Neural progenitor cell (in vitro differentiated cells): ENCODE data around the gene NGF. TPM values are rescaled to one million over a fixed set of nuclear protein-coding genes. Genes with fewer than 3 reads are reported as not detected.
"Not testable (repeated sequence)": the region's sequence is repeated elsewhere in the genome, so short reads cannot be mapped to it uniquely, and the experiment has no call there.

Experiments
- DNase-seq: peaks from one replicate; pipeline ENCODE4 v3.0.0-alpha.2; 2016; ENCODE audit warnings: low spot score
- H2AFZ ChIP-seq: fragments of 200-600 bp; sonication (generic); replicated peaks from 2 replicates; pipeline ENCODE4 v1.6.1; 2016; ENCODE audit warnings: antibody characterized with exemption
- H3F3A ChIP-seq: fragments of 200-600 bp; sonication (generic); 2 replicates; pipeline ENCODE4 v1.6.1; 2016; ENCODE audit warnings: antibody characterized with exemption, low read depth
- H3K27ac ChIP-seq: fragments of 200-600 bp; sonication (generic); 2 replicates; pipeline ENCODE4 v1.5.1; 2016; ENCODE audit warnings: mild to moderate bottlenecking
- H3K27me3 ChIP-seq: fragments of 200-600 bp; sonication (generic); 2 replicates; pipeline ENCODE4 v1.6.1; 2016; ENCODE audit warnings: mild to moderate bottlenecking, moderate library complexity
- H3K36me3 ChIP-seq: fragments of 200-600 bp; sonication (generic); 2 replicates; pipeline ENCODE4 v1.5.1; 2016
- H3K4me1 ChIP-seq: fragments of 200-600 bp; sonication (generic); 2 replicates; pipeline ENCODE4 v1.6.1; 2016; ENCODE audit warnings: mixed run types
- H3K4me2 ChIP-seq: fragments of 200-600 bp; sonication (generic); 2 replicates; pipeline ENCODE4 v1.6.1; 2016
- H3K4me3 ChIP-seq: fragments of 200-600 bp; sonication (generic); 2 replicates; pipeline ENCODE4 v1.5.1; 2016
- H3K79me2 ChIP-seq: fragments of 200-600 bp; sonication (generic); 2 replicates; pipeline ENCODE4 v1.6.1; 2016; ENCODE audit warnings: low read depth
- H3K9ac ChIP-seq: fragments of 200-600 bp; sonication (generic); 2 replicates; pipeline ENCODE4 v1.6.1; 2016
- H3K9me3 ChIP-seq: fragments of 200-600 bp; sonication (generic); 2 replicates; pipeline ENCODE4 v1.5.1; 2016; ENCODE audit warnings: low read depth
- H4K20me1 ChIP-seq: fragments of 200-600 bp; sonication (generic); 2 replicates; pipeline ENCODE4 v1.6.1; 2016; ENCODE audit warnings: low read depth
- H3K27ac Mint-ChIP-seq: 3 replicates; pipeline ENCODE4 v1.8.0; 2021; ENCODE audit warnings: mixed read lengths
- H3K27me3 Mint-ChIP-seq: 2 replicates; pipeline ENCODE4 v1.8.0; 2022; ENCODE audit warnings: low read depth, mild to moderate bottlenecking, inconsistent platforms, moderate library complexity, mixed read lengths; ENCODE audit not compliant: insufficient read depth
- H3K36me3 Mint-ChIP-seq: 3 replicates; pipeline ENCODE4 v1.8.0; 2021; ENCODE audit warnings: mixed read lengths
- H3K4me1 Mint-ChIP-seq: 3 replicates; pipeline ENCODE4 v1.8.0; 2021; ENCODE audit warnings: mixed read lengths
- H3K4me3 Mint-ChIP-seq: 3 replicates; pipeline ENCODE4 v1.8.0; 2021; ENCODE audit warnings: mild to moderate bottlenecking, moderate library complexity, mixed read lengths
- H3K9me3 Mint-ChIP-seq: 3 replicates; pipeline ENCODE4 v1.8.0; 2020; ENCODE audit warnings: mixed read lengths
- EZH2 ChIP-seq: fragments of 200-600 bp; sonication (generic); IDR thresholded peaks from 2 replicates; pipeline ENCODE4 v1.6.1; 2017; ENCODE audit warnings: antibody characterized with exemption, mild to moderate bottlenecking, moderate library complexity
- EZH2phosphoT487 ChIP-seq: fragments of 200-600 bp; sonication (generic); IDR thresholded peaks from 2 replicates; pipeline ENCODE4 v1.6.1; 2017; ENCODE audit warnings: antibody characterized with exemption
- total RNA-seq: library from RNA; depleted of rRNA; stranded (reverse); fragments of >200 nt; gene quantifications from 2 replicates; pipeline ENCODE4 v1.2.3, GENCODE V29; 2015; ENCODE audit warnings: low replicate concordance
- TF ChIP-seq, protein P1 (sequence below): fragments of 200-600 bp; sonication (generic); IDR thresholded peaks from 2 replicates; pipeline ENCODE4 v1.5.1; 2017; ENCODE audit warnings: antibody characterized with exemption, mild to moderate bottlenecking

NGF gene
- total RNA-seq, 1 donor from 2014 or later = not detected

- no peak overlapping the region for H2AFZ ChIP-seq
- no peak overlapping the region for H3K9ac ChIP-seq
- H3K9me3 ChIP-seq = no peaks in the 10 kb centered on the region
- no peak overlapping the region for H3K4me2 ChIP-seq
- TF ChIP-seq, protein P1, sequence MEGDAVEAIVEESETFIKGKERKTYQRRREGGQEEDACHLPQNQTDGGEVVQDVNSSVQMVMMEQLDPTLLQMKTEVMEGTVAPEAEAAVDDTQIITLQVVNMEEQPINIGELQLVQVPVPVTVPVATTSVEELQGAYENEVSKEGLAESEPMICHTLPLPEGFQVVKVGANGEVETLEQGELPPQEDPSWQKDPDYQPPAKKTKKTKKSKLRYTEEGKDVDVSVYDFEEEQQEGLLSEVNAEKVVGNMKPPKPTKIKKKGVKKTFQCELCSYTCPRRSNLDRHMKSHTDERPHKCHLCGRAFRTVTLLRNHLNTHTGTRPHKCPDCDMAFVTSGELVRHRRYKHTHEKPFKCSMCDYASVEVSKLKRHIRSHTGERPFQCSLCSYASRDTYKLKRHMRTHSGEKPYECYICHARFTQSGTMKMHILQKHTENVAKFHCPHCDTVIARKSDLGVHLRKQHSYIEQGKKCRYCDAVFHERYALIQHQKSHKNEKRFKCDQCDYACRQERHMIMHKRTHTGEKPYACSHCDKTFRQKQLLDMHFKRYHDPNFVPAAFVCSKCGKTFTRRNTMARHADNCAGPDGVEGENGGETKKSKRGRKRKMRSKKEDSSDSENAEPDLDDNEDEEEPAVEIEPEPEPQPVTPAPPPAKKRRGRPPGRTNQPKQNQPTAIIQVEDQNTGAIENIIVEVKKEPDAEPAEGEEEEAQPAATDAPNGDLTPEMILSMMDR = no peak
- no peak for TF ChIP-seq EZH2
- no peak for TF ChIP-seq EZH2phosphoT487
- no peak for DNase-seq
- H3K4me3 ChIP-seq = no peak overlapping the region
- H3K27ac ChIP-seq = no peak overlapping the region
- H3K27me3 ChIP-seq = no peaks in the 10 kb centered on the region
- H3K4me1 Mint-ChIP-seq = peaks cover 5% of the 10 kb centered on the region
- H3K36me3 ChIP-seq = no peaks in the 10 kb centered on the region
- no peaks in the 10 kb centered on the region for H4K20me1 ChIP-seq
- H3K27me3 Mint-ChIP-seq = no peaks in the 10 kb centered on the region
- H3K36me3 Mint-ChIP-seq = no peaks in the 10 kb centered on the region
- H3K79me2 ChIP-seq = no peaks in the 10 kb centered on the region
- no peaks in the 10 kb centered on the region for H3K4me1 ChIP-seq
- H3K4me3 Mint-ChIP-seq = no peak overlapping the region
- no peak overlapping the region for H3K27ac Mint-ChIP-seq
- no peaks in the 10 kb centered on the region for H3K9me3 Mint-ChIP-seq
- H3F3A ChIP-seq = no peaks in the 10 kb centered on the region
Measured at GRCh38 chr1:115310581-115311473, 27.2 kb downstream of the NGF start.

- not testable (repeated sequence) for H3K9me3 Mint-ChIP-seq, H3K4me1 Mint-ChIP-seq, H3K4me3 Mint-ChIP-seq
Measured at GRCh38 chr1:115309504-115309903, 28.5 kb downstream of the NGF start.

GRCh38 chr1:115308969-115309368, 29.1 kb downstream of the NGF start:
- Histone ChIP-seq H3K9ac (no peak overlapping the region), H3K27ac (no peak overlapping the region), H2AFZ (no peak overlapping the region), H4K20me1 (no peaks in the 10 kb centered on the region), H3K79me2 (no peaks in the 10 kb centered on the region), H3K9me3 (no peaks in the 10 kb centered on the region), H3F3A (no peaks in the 10 kb centered on the region), H3K27me3 (no peaks in the 10 kb centered on the region), H3K4me1 (no peaks in the 10 kb centered on the region), H3K36me3 (no peaks in the 10 kb centered on the region), H3K4me2 (no peak overlapping the region), H3K4me3 (no peak overlapping the region)
- no peak overlapping the region for H3K27ac Mint-ChIP-seq
- no peak for DNase-seq
- no peak for TF ChIP-seq EZH2
- no peaks in the 10 kb centered on the region for H3K9me3 Mint-ChIP-seq
- H3K36me3 Mint-ChIP-seq = no peaks in the 10 kb centered on the region
- H3K4me3 Mint-ChIP-seq = no peak overlapping the region
- no peaks in the 10 kb centered on the region for H3K27me3 Mint-ChIP-seq
- no peaks in the 10 kb centered on the region for H3K4me1 Mint-ChIP-seq

More at GRCh38 chr1:115309504-115309903, 28.5 kb downstream of the NGF start:
- not testable (repeated sequence) for H3K36me3 Mint-ChIP-seq, H3K79me2 ChIP-seq, H3F3A ChIP-seq, H3K9ac ChIP-seq, H3K27ac Mint-ChIP-seq, H3K27me3 Mint-ChIP-seq, H3K4me2 ChIP-seq, H3K9me3 ChIP-seq, H3K27me3 ChIP-seq, DNase-seq, H3K27ac ChIP-seq, H4K20me1 ChIP-seq, H3K4me1 ChIP-seq, H2AFZ ChIP-seq, H3K36me3 ChIP-seq, H3K4me3 ChIP-seq

DNA sequence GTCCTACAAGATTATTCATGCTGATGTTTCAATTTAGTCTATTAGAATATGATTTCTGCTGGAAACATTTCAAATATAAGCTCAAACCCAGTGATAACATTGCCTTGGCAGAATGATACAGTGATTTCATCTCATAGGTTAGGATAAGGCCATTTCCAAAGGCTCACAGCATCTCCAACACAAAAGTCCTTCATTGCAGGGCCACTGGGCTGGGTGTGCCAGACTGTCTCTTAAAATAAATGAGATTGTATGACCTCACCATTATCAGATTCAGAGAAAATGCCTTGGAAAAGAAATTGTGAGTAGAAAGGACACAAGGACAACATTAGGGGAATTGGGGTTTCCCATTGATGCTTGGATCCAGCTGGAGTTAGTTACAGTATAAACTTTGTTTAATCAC, 30.4 kb downstream of the NGF start:
- Histone ChIP-seq H3K9me3 (no peaks in the 10 kb centered on the region), H3K36me3 (no peaks in the 10 kb centered on the region), H4K20me1 (no peaks in the 10 kb centered on the region), H3K79me2 (no peaks in the 10 kb centered on the region), H3K27me3 (no peaks in the 10 kb centered on the region), H3K4me3 (no peak overlapping the region), H3K4me1 (peaks cover under 1% of the 10 kb centered on the region), H3K4me2 (no peak overlapping the region), H3K9ac (no peak overlapping the region), H3F3A (no peaks in the 10 kb centered on the region), H2AFZ (no peak overlapping the region), H3K27ac (no peak overlapping the region)
- H3K27ac Mint-ChIP-seq = no peak overlapping the region
- H3K27me3 Mint-ChIP-seq = no peaks in the 10 kb centered on the region
- H3K9me3 Mint-ChIP-seq = peaks cover 2% of the 10 kb centered on the region
- DNase-seq = no peak
- no peak overlapping the region for H3K4me3 Mint-ChIP-seq
- no peaks in the 10 kb centered on the region for H3K36me3 Mint-ChIP-seq
- TF ChIP-seq, protein P1 = no peak
- no peak for TF ChIP-seq EZH2phosphoT487
- TF ChIP-seq EZH2 = no peak
- H3K4me1 Mint-ChIP-seq = peaks cover 6% of the 10 kb centered on the region
